HG03460 (cell line): ENCODE measurements around the gene WDR38.

ENCODE experiments used
- ATAC-seq: cut with Tn5 transposase; IDR thresholded peaks from one replicate; pipeline ENCODE4 v1.9.1; 2021; ENCODE audit not compliant: unreplicated experiment

The WDR38 gene

DNA sequence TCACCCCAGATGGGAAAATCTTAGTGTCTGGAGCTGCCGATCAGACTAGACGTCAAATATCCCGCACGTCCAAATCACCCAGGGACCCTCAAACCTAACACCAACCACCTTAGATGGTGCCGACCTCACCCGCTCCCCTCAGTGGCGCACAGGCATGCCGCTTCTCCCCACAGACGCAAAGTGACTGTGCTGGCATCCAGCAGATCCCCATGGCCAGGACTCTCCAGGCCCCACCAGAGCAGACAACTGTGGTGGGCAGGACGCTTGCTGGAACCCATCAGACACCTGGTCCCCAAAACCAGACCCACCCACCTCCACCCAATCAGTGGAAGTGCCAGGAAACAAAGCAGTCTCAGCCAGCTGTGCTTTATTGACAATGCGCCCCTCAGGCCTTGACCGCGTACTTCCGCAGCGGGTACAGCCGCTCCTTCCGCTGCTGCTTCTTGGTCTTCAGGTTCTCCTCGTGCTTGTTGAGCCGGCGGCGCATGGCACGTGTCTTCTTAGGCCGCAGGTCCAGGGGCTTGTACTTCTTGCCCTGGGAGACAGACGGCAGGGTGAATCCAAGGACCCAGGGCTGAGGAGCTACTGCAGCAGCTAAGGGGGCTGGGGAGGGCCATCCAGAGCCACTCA, 4.4 kb downstream of the WDR38 start:
- ATAC-seq, result no peak

DNA sequence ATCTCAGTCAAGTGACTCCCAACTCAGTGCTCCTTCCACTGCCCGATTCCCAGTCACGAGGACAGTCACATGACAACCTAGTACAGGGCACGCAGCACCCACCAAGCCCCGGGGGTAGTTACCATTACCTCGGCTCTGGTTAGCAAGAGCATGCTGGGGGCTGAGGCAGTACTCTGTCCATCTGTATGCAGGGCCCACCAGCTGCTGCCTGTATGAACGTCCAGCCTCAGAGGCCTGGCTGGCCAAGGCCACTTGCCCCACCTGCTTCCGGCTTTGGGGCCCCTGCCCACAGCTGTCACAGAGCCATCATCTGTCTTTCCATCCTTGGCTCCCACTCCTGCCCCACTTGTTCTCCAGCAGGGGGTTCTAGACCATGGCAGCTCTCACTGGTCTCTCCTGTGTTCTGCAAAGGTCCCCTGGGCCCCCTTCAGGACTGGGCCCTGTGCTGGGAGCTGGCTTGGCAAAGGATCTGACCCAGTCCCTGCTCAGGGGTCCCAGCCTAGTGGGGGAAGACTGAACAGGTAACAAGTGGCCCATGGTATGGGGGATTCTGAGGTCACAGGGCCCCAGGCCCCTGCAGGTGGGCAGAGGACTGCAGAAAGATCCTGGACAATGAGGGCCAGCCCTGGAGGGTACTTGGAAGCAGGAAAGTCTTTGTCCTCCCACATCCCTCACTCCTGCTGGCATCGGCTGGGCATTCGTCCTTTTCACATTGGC, 5.2 kb downstream of the WDR38 start:
- no peak for ATAC-seq

DNA sequence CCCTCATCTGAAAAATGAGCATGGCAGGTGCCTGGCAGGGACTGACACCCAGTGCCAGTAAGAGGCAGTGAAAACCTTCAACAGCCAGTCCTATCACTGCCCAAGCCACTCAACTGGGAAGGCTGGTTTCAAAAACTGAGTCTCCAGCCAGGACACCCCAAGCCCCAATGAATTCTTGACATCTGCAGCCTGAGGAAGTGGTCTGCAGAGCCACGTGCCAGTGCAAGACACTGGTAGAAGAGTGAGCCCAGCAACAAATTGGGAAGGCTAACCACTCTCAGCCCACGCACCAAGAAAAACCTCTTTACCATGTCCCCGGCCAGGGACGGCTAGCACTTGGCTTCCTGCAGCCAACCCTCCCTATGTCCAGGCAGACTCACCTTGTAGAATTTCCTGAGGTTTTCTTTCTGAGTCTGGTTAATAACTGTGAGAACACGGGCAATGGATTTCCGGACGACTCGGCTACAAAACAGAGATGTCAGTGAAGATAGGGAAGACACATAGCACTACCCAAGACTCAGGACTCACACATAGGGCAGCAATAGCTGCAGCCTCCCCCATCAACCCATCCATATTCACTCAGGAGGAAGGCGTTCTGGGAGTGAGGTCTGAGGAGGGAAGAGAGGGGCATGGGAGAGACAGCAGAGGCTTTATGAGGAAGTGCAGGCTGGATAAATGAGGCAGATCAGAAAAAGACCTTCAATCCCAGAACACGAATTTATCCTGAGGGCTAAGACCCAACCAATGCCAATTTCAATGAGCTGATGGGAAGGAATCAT, 6.7 kb downstream of the WDR38 start:
- ATAC-seq, result no peak

DNA sequence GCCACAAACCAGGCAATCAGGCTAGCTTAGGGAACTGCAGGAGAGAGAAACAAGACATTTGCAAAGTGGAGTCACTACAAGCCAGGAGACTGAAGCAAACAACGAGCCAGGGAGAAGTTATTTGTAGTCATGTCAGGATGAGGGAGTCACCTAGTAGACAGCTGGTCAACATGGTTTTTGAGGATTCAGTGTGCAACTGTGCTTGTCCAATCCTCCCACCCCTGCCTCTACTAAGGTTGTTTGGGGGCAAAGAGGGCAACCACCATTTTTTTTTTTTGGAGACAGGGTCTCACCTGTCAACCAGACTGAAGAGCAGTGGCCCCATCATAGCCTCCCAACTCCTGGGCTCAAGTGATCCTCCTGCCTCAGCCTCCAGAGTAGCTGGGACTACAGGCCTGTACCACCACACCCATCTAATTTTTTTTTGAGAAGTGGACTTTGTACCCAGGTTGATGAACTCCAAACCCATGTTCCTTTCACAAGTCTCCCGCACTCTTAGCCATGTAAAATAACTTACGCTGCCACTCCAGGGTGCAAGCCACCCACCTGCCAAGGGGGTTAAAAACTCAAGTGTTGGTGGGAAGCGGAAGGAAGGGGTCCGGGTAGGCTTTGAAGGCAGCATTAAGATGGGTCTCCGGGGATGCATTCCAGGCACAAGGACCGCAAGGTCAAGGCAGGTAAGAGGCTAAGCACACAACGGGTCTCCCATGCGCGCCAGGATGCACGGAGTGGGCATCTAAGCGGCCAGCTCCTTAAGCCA, 7.5 kb downstream of the WDR38 start:
- ATAC-seq, result no peak

DNA sequence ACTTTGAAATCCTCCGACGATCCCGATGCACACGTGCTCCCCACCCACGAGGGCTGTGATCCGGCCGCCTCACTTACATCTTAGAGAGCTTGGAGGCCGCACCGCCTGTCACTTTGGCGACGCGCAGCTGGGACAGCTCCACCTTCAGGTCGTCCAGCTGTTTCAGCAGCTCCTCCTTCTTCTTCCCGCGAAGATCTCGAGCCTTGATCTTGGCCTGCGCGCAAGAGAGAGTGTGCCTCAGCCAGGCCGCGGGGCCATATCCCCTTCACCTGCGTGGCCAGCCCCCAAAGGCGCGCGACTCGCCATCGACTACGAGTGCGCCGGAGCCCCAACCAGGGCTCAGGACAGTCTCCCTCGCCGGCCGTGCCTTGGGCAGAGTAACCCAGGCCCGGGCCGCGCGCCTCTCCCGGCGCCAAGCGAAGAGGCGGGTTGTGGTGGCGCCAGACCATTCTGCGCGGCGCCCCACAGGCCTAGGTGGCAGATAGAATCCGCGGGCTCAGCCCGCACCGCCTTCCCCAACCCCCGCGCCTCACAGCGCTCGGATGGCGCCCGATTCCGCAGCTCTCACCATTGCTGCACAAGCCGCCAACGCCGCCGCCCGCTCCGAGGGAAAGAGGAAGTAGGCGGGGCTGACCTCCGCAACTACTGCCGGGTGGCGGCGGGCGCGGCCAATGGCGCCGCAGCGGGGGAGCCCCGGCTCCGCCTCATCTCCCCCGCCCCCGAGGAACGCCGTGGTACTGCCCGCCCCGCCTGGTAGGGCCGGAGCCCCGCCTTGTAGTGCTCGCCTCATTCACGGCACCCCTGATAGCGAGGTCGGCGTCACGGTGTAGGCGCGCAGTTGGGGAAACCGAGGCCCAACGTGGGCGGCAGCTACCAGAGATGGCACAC, 8.3 kb downstream of the WDR38 start, which contains the start of the genes ARPC5L and RPL35:
Gene ARPC5L (plus strand): TSS at position 789 of the 888 bp plus-strand sequence. CDS start 7,161 bp downstream, outside the sequence.
Gene RPL35 (minus strand): TSS at position 616 of the 888 bp plus-strand sequence. CDS start 45 bp downstream, at position 571.
- ATAC-seq, result peak; percentile 85

DNA sequence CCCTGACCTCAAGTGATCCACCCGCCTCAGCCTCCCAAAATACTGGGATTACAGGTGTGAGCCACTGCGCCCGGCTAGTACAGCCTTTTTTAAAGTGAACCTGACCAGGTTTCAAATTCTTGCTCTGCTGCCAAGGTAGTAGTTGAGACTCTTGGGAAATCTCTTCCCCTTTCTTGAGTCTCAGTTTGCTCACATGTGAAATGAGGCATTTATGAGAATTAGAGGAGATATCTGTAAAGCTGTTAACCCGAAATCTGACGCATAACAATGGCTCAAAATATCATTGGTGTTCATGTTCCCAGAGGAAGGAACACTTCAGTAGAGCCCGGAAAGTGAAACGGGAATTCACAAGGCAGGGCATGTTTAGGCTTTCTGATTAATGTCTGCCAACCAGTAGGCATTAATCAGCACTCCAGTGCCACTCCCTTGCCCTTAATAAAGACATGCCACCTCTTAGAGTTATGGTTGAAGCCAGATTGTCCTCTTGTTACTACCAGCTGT, 10.2 kb downstream of the WDR38 start:
- no peak for ATAC-seq

DNA sequence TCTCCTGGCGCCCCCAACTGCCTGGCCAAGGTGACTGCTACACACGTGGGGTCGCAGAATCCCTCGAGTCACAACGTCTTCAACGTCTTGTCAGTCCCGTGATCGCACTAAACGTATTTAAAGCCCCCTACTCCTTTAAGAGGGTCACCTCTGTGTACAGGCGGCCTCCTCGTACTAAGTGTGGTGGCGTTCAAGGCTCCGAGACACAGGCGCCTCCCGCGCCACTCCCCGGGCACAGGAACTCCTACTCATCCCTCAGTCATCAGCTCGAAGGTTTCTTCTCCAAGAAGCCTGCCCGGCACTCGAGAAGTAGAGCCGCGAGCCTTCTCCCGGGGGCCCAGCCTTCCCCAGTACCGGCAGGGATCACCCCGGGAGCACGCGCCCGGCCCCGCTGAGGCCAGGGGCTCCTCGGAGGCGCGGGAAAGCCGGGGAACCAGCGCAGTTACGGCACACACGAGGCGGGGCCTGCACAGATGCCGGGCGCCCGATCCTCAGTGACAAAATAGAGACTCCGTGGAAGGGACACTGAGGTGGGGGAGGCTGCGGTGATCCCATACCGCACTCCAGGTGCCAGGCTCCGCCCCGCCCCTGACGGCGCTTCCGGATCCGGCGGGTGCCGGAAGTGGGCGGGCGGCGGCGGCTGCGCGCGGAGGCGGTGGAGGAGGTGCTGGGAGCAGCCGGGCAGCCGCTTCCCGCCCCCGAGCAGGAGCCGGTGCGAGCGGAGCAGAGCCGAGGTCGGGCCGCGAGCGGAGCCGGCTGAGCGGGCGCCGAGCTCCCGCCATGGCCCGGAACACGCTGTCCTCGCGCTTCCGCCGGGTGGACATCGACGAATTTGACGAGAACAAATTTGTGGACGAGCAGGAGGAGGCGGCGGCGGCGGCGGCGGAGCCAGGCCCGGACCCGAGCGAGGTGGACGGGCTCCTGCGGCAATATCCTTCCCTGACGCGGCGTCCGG, 15.5 kb downstream of the WDR38 start:
- ATAC-seq, result peak; percentile 58

DNA sequence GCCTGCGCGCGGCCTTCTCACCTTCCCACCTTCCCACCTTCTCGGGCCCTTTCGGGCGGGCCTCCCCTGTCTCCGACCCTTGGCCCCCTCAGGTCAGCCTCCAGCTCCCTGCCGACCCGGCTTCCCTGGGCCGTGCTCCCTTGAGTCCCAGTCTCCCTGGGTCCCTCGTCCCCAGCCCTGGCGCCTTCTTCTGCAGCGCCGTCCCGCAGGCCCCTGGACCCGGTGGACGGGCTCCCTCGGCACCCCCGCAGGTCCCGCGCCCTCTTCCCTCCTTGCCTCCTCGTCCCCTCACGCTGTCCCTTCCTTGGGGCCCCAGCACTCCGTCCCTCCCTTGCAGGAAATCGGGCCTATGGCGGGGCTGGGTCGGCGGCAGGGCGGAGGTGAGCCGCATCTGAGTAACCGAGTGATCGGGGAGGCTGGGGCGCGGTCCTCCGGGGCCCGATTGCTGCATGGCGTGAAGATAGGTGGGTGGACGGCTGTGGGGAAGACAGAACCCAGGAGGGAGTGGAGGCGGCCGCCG, 16.3 kb downstream of the WDR38 start:
- ATAC-seq, result peak; percentile 6

DNA sequence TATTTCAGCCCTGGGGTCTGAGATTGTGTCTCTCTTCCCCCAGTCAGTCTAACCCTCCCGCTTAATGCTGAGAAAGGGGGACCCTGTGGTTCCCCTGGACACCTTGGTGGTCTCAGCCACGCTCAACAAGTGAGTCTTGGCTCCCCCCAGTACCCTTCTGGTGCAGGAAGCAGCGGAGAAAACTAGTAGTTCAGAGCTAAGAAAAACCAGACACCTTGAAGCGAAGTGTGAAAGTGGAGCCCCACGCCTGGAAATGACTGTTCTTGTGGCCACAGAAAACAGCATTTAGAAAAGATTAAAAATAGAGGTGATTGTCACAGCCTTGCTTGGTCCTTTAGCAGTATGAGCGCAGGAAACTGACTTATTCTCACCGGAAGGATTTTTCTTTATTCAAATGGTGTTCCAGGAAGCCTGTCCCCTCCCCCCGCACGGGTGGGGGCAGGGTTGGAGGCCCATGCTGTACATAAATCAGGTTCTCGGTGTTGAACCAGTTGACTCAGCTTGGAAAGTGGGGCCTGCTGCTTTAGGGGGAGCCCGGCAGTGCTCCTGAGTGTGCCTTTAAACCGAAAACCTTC, 16.8 kb downstream of the WDR38 start:
- peak; percentile 44 for ATAC-seq

DNA sequence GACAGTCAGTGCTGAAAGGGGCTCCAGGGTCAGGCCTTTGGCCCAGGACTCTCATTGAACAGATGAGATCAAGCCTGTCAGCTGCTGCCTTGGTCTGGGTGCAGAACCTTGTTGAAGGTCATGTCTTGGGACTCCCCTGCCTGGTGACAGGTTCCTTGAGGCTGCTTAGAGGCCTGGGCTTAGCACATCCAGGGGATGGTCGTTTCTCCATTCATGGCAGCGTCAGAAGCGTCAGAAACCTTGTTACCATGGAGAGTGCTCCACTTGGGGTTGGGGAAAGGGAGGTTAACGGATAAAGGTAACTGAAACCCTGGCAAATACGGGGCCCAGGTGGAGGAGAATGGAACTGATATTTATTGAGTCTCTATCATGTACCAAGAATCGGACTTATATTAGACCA, 17.5 kb downstream of the WDR38 start:
- ATAC-seq, result no peak

DNA sequence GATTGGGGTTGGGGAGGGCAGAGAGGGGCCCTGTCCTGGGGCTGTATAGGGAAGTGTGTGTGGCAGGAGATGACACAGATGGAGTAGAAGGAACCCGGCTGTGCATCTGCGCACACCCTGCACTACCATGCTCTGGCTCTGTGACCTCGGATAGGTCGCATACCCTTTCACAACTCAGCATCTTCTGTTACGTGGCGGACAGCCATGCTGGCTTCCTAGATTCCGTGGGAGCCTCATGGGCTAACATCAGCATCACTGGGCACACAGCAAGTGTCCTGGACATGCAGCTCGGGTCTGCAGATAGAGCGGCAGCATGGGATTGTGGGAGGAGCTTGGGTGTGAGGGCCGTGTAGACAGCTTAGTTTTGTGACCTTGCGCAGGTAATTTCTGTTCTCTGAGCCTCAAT, 17.9 kb downstream of the WDR38 start:
- ATAC-seq, result no peak

DNA sequence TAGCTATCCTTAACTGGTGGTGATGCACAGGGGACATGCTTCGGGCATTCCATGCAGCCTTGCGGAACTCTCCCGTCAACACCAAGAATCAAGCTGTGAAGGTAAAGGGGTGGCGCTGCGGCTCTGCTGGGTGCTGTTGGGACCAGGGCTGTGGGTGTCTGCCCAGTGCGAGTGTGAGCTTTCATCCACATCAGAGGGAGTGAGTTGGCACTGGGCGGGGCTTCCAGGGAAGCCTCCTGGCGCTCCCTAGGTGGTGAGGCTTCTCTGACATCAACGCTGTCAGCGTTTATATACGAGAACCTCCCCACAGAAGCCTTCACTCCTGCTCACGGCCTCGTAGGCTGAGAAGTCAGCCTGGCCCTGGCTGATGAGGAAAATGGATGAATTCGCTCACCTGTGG, 20.4 kb downstream of the WDR38 start:
- no peak for ATAC-seq

DNA sequence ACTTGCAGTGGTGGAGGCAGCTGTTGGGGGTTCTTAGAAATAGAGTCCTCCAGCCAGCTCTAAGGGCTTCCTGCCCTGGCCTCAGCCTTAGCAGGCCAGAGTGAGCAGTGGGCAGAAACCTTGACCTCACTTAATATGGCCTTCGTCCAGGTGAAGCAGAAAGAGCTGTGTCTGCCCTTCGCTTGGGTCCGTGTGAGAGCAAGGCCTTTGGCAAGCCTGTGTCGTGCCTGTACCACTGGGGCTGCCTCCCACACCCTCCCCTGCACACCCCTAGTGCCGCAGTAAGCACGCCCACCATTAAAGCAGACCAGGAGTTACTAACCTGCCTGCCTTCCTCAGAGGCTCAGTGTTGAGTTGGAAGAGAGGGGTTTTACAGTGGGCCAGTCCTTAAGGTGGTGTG, 22.2 kb downstream of the WDR38 start:
- no peak for ATAC-seq

DNA sequence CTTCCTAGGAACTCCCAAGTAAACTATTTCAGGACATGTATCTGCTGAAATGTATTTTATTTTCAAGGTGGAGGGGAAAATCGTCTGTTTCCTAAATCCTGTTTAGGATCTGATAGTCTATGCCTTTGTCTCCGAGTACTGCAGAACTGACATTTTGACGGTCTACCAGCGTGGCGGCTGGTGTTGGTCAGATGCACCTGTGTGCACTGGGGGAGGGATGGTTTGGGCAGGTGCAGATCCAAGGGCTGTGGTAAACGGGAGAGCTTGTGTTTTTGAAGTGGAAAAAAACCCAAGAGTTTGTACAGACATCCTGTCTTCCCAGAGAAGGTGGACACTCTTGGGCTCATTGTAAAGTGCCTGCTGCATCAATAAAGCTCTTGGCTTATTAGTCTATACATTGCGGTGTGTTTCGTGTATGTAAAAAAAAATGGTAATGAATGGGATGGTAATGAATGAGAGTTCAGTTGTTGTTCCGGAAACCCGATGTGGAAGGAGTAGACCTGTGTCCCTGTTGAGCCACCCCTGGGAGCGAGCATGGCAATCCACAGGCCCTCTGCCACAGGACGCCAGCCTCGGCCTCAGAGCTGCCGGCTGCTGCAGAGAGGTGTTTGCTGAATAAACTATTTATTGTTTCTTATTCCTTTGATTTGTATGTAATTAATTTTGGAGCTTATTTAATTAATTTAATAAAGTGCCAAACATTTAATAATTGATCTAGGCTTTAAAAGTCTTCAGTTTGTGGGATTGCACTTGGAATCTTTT, 23.9 kb downstream of the WDR38 start:
- no peak for ATAC-seq

DNA sequence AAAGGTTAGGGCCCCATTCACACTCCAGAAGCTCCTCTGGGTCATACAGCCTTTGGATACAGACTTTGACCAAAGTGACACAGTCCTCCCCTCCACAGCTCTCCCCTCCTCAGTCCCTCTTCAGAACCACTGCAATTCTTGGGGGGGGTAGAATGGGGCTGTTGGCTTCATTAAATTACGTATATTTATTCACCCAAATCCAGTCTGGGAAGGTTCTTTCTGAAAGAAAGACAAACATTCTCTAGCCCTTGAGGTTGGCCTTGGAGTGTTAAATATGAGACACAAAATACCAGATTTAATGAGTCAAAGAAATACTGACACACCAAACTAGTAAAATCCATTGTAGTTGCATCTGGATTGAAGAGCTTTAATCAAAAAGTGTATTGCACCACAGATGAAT, 24.8 kb downstream of the WDR38 start:
- no peak for ATAC-seq

DNA sequence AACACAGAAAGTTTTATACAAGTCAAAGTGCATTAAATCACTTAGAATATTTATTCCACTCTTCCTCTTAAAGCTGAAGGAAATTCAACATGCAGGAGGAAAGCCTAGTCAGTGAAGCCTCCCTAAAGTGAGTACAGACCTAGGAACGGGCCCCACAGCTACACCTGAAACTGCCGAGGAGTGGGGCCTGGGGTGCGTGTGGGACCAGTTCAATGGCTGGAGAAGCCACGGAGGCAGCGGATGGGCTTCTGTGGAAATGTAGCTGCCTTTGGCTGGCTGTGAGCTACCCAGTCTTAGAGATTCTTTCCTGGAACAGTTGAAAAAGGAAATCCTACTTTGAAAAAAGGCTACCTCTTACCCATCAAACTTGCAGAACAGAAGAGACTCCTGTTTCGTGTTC, 25.3 kb downstream of the WDR38 start:
- no peak for ATAC-seq

DNA sequence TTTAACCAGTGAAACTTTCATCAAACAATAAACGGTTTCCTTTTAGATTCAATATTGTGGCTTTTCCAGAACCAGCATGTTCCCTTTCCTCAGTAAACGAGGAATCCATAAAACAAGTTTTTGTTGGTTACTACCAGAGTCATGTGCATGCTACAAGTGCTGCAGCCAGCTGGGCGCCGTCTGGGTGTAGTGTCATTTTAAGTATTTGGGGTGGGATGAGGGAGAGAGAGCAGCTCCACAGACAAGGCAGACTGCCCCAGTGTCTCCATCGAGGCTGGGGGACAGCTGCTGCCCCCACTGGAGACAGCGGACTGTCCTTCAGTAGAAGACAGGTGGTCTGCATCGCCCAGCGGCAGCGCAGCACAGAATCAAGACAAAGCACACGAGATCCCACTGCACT, 26.0 kb downstream of the WDR38 start:
- ATAC-seq, result no peak
